CD4-positive, alpha-beta T cell treated with Interferon alpha-2 for 1 hour (primary cell): ENCODE results near the gene C7orf57.
A peak's percentile ranks its signal among the peaks of the same experiment; 100 is the strongest.

Experiments
- DNase-seq, 2 donors: peaks; one replicate each; pipeline ENCODE4 v3.0.0-alpha.2; 2020 to 2022

The C7orf57 gene

DNA sequence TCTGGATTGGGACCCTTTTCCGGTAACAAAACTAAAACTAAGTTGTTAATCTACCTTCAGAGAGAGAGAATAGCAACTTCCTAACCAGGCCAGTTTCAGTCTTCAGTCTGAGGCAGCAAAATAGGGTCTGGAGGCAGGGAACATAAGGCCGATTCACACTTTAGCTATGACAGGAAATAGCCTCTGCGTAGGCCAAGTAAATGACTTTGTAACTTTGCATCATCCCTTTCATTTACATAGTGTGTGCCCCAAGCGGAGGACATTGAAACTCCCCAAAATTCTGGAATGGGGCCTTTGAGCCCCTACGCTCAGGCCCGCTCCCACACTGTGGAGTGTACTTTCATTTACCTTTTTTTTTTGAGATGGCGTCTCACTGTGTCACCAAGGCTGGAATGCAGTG lies 52.0 kb downstream of the C7orf57 start:
- DNase-seq: peak; percentile 40 to 48

DNA sequence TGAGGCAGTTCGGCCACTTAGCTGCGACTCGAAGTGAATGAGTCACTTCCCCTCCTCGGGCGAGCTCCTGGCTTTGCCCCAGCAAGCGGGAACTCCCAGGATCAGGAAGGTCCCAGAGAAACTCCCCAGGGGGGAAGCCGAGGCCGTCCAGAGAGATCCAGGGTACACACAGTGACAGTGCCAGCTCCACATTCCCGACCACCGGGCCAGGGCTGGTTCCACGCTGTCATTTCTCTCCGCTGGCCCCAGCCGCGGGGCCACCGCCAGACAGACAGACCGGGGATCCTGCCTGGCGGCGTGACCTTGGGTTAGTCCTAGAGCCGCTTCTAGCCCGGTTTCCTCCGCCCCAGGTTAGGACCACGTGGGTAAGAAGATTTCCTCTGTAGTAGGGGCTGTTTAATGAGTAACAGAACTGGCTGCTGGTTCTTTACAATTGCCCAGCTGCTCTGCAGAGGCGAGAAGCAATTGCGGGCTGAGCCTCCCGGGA lies 53.3 kb downstream of the C7orf57 start:
- peak in 1 of 2 donors; percentile 93 for DNase-seq

DNA sequence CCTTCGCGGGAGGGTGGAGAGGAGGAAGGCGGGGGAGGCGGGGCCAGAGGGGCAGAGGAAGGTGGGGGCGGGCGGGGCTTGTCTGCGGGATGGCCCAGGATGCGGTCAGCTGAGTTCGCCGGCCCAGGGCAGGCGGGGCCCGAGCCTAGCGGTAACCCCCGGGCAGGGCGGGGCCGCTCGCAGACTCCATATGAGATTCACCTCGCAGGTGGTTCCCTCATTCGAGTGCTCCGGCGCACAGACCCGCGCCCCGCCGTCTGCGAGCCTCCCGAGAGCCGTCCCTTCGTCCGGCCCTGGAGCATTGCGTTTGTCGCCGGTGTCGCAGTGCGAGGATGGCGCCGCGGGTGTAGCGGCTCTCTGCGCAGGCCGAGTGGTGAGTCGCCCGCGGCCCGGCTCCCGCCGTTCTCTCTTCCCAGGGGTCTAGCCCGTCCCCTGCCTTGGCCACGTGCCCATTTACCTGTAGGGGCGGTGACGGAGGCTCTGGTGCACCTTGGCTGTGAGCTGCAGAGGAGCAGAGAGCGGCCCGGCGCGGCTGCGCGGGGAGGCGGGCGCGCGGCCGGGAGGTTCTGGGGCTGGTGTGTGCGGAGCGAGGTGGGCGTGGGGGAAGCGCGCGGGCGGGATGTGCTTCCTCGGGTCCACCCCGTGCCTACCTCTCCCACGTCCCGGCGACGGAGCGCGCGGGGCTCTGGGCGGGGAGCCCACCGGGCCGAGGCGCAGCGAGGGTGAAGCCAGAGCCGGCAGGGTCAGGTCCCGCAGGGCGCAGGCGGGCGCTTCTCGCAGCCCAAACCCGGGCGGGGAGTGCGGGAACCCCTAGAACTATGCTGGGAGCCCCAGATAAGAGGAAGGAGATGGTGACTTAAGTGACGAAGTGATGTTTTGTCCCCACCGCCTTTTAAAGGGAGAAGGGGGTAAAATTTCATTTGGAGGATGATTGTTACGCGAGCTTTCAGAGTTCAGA lies 54.0 kb downstream of the C7orf57 start, which contains the start of gene UPP1:
Gene UPP1 (plus strand): TSS at position 220 of the 958 bp plus-strand sequence. CDS start 5,519 bp downstream, outside the sequence.
- DNase-seq: peak in 1 of 2 donors; percentile 92

GRCh38 chr7:48090095-48090805 lies 54.9 kb downstream of the C7orf57 start:
- DNase-seq: peak in 1 of 2 donors; percentile 18

DNA sequence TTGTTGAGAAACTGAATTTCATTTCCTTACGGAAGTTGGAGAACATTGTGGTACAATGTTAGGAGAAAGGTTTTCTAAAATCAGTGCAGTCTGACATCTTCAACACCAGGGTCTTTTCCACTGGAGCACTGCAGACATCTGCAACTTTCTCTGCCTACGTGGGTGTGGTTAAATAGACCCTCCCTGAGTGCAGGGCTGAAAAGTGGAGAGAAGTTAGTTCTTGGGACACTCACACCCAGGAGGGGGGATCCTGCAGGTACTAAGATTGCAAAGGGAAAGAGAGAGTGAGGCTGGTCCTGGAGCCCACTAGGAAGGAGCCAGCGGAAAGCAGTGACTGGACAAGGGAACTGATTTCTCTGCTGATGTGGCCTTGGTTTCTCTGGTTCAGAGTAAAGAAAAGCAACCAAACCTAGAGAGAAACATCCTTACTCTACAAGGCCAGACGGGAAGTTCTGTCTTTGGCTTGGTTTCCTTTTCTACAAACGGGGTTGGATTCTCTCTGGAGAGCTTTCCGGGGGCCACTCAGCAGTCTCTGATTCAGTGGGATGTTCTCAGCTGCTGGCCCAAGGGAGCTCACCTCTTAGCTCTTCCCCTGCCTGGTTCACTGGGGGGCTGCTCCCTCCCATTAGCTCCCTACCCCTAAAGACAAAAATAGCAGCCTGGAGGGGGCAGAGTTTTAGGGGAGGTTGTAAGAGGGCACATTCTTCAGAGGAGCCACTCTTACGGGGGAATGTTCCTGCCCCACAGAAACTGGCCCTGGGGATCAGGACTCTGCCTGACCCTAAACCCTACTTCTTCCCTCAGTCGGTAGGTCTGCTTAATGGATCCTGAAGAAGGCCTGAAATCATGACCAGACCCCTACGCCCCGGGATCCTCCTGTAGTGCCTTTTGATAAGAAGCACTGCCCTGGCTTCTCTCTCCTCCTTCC lies 56.4 kb downstream of the C7orf57 start:
- no peak for DNase-seq

- DNase-seq: no peak
Measured at GRCh38 chr7:48094861-48095293, 59.5 kb downstream of the C7orf57 start.

DNA sequence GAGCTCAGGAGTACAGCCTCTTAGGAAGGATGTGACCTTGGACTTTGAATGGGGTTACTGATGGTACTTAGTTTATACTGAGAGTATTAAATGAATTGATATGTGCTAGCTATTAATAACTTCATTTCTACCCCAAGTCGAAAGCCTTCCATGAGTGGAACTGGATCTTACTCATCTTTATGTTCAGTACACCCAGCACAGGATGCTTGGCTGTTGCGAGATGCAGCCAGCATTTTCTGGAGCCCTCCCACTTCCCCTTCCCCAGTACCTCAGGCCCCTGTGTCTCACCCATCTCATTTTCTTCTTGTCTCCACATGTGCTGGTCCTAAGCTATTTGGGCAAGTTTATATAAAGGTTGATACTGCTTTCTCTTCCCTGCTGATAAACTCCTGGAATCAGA lies 60.9 kb downstream of the C7orf57 start:
- DNase-seq: peak; percentile 30 to 49

DNA sequence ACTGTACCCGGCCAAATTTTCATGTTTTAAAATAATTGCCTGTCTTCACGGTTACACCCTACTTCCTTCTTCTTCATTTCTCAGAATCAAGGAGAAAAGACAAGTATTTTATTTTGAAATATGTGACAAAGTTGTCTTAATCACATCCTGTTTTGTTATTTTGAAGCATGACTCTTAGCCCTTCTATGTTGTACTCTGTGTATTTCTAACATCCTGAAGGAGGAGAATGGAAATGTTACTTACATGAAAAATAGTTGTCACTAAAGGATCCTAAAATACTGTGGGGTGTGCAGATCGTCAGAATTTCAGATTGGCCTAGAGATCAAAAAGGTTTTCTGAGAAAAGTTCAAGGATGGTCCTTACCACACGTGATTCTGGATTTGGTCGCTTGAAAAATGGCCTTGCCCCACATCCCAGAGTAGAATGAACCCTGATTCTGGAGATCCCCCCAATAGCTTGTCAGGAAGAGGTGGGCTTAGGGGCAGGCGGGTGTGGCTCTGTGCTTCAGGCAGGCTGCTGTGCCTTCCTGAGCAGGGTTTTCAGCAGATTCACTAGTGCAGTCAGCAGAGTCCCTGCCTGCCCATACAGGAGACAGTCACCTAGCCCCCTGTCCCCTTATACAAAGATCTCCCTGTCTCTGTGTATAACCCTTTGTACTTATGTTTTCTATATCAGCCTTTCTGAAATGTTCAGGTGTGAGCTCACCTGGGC lies 62.3 kb downstream of the C7orf57 start:
- DNase-seq: peak in 1 of 2 donors; percentile 41

DNA sequence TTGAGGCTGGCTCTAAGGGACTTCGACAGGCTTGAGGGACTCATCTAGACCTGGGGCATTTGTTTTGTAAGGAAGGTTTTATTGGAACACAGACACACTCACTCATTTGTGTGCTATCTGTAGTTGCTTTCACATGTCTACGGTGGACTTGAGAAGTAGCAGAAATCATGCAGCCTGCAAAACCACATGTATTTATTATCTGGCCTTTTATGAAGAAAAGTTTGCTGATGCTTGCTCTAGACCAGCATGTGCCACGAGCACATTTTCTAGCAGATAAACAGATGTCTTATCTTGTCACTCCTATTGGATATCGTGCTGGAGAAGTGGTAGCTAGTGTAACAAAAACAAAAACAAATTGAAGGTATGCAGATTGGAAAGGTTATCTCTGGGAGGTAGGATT lies 63.5 kb downstream of the C7orf57 start:
- no peak for DNase-seq

GRCh38 chr7:48099781-48100180 lies 64.4 kb downstream of the C7orf57 start:
- no peak for DNase-seq

DNA sequence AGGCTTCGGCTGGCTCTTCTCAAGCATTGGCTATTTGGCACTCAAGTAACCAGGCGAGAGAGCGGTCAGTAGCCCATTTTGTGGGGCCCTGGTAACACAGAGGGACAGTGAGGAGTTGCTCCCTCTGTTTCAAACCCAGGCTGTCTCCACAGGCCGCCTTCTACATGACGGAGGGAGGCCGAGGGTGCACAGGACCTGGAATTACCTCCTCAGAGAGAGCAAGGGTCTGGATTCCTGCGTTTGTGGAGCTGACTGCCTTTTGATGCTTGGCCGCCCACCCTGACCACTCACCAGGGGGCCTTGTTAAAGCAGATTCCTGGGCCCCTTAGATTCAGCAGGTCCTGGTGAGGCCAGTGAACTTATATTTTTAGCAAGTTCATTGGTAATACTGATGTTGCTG lies 66.0 kb downstream of the C7orf57 start:
- DNase-seq: no peak

DNA sequence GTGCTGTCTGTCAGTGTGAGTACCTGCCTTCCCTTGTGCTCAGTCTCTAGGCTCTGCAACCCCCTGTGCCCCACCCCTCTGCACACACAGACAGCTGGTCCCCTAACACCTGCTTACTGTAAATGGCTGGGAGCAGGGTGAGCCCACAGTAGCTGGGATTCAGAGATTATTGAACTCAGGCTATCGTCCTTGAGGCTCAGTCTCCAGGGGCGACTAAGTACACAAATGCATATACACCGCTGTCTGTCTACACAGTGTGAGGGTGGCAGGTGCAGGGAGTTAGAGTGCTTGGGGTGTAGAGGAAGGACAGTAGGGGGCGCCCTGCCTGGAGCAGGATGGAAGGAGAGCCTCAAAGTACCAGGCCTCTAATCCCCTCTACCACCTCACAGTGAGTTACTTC lies 66.6 kb downstream of the C7orf57 start:
- no peak for DNase-seq

GRCh38 chr7:48102530-48102929 lies 67.2 kb downstream of the C7orf57 start:
- no peak for DNase-seq

DNA sequence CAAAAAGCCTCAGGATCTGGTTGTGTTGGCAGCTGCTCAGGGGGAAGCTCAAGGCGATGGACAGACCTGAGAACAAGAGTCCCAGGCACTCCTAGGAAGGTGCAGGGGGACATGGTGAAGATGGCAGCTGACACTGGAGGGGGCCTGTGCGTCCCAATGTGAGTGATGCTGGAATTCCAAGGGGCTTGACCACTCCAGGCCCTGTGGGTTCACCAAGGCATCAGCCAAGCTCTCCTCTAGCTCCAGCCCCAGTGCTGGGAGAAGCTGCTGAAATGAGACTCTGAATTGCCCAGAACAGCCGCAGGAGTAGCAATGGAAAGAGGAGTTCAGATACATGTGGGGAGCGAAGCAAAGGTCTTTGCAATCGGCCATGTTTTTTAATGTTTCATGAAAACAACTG lies 69.7 kb downstream of the C7orf57 start:
- DNase-seq: no peak

DNA sequence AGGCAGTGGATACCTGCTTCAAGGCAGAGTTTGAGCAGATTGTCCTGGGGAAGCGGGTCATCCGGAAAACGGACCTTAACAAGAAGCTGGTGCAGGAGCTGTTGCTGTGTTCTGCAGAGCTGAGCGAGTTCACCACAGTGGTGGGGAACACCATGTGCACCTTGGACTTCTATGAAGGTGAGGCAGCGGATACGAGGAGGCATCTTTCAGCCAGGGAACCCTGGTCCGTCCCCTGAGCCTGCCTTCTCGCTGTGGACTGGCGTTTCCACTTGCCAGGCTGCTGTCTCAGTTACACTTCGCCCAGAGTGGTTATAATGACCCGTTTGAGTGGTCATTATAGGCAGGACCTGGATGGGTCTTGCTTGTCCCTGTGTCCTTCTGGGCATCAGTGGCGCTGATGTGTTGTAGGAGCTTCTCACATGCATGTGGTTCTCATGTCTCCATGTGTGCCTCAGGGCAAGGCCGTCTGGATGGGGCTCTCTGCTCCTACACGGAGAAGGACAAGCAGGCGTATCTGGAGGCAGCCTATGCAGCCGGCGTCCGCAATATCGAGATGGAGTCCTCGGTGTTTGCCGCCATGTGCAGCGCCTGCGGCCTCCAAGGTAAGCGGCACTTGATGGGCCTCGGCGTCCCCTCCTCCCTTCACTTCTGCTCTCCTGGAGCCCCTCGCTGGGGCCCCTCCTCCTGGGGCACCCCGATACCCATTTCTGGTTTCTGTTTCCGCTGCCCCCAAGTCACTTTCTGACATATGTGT lies 71.7 kb downstream of the C7orf57 start:
- DNase-seq: no peak

DNA sequence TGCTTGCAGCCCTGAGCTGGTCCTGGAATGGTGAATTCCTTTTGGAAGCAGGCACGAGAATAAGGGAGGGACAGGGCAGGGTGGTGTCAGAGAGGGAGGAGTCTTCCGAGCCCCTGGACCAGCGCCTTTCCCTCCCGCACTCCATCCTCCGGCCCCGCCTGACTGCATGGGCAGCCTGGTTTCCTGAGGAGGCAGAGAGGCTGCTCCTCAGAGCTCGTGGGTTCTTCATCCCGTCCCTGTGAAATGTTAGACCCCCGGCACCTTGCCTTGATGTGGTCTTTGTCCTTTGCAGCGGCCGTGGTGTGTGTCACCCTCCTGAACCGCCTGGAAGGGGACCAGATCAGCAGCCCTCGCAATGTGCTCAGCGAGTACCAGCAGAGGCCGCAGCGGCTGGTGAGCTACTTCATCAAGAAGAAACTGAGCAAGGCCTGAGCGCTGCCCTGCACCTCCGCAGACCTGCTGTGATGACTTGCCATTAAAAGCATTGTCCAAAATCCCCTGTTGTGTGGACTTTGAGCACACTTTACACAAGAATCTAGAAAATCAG lies 72.7 kb downstream of the C7orf57 start:
- no peak for DNase-seq

- DNase-seq: no peak
Measured at GRCh38 chr7:48108959-48109847, 73.9 kb downstream of the C7orf57 start.

GRCh38 chr7:48109848-48110663 lies 74.7 kb downstream of the C7orf57 start:
- DNase-seq: peak; percentile 80 to 90

- DNase-seq: no peak
Measured at GRCh38 chr7:48110868-48111267, 75.5 kb downstream of the C7orf57 start.
